Measurements from ENCODE around the gene CYB5A. TPM values are rescaled to one million over a fixed set of nuclear protein-coding genes. Genes with fewer than 3 reads are reported as not detected.
"Not testable (repeated sequence)": the region's sequence is repeated elsewhere in the genome, so short reads cannot be mapped to it uniquely, and the experiment has no call there.

CYB5A gene
- total RNA-seq, 4 donors from 2014 or later, result 258 to 547 (median 341) TPM

- TF ChIP-seq CTCF (IDR thresholded peaks at IDR 0.05), result no peak
- no peak for DNase-seq (ENCODE audit: low spot score)
- no peak for ATAC-seq (ENCODE audit: low FRiP score)
Measured at GRCh38 chr18:74294526-74294925, 2.8 kb upstream of the CYB5A start.

GRCh38 chr18:74292982-74293381 is 1.2 kb upstream of the CYB5A start:
- not testable (repeated sequence) for ATAC-seq (ENCODE audit: low FRiP score); DNase-seq (ENCODE audit: low spot score)

- DNase-seq (ENCODE audit: low spot score), result no peak
- no peak for ATAC-seq (ENCODE audit: low FRiP score)
- TF ChIP-seq CTCF (IDR thresholded peaks at IDR 0.05), result no peak
Measured at GRCh38 chr18:74292541-74292858, 737 bp upstream of the CYB5A start.

- ATAC-seq (ENCODE audit: low FRiP score) (no peak), DNase-seq (ENCODE audit: low spot score) (no peak)
- no peak for TF ChIP-seq CTCF (IDR thresholded peaks at IDR 0.05)
Measured at GRCh38 chr18:74291472-74291770, 342 bp downstream of the CYB5A start.

GRCh38 chr18:74290794-74291471 is 830 bp downstream of the CYB5A start:
- no peak for ATAC-seq (ENCODE audit: low FRiP score)
- DNase-seq (ENCODE audit: low spot score), result no peak
- TF ChIP-seq CTCF (IDR thresholded peaks at IDR 0.05), result no peak

- TF ChIP-seq CTCF (IDR thresholded peaks at IDR 0.05), result no peak
- DNase-seq (ENCODE audit: low spot score) (no peak), ATAC-seq (ENCODE audit: low FRiP score) (no peak)
Measured at GRCh38 chr18:74290021-74290420, 1.7 kb downstream of the CYB5A start.

GRCh38 chr18:74289137-74289536 is 2.6 kb downstream of the CYB5A start:
- no peak for TF ChIP-seq CTCF (IDR thresholded peaks at IDR 0.05)
- DNase-seq (ENCODE audit: low spot score) (no peak), ATAC-seq (ENCODE audit: low FRiP score) (no peak)

GRCh38 chr18:74288730-74289129 is 3.0 kb downstream of the CYB5A start:
- no peak for DNase-seq (ENCODE audit: low spot score)
- no peak for ATAC-seq (ENCODE audit: low FRiP score)
- TF ChIP-seq CTCF (IDR thresholded peaks at IDR 0.05), result no peak

Measured in omental fat pad (tissue), 4 donors.